ENCODE results near the gene MICALL2. TPM values are rescaled to one million over a fixed set of nuclear protein-coding genes. Genes with fewer than 3 reads are reported as not detected.

The MICALL2 gene
- total RNA-seq, 2 donors from 2014 or later, result 68.6 to 83.2 TPM

GRCh38 chr7:1394371-1394770 lies 64.9 kb downstream of the MICALL2 start:
- ATAC-seq, result no peak
- no peak for DNase-seq
- intact Hi-C loops (cut with DNase I, micrococcal nuclease), result no loop called here

- ATAC-seq (no peak), DNase-seq (no peak)
- intact Hi-C loops (cut with DNase I, micrococcal nuclease), result no loop called here
These were observed 65.8 kb downstream of the MICALL2 start for GRCh38 chr7:1393421-1393820.

GRCh38 chr7:1392556-1392955 lies 66.7 kb downstream of the MICALL2 start:
- intact Hi-C loops (cut with DNase I, micrococcal nuclease), result no loop called here
- DNase-seq (no peak), ATAC-seq (no peak)

GRCh38 chr7:1391449-1391848 lies 67.8 kb downstream of the MICALL2 start:
- DNase-seq, result no peak
- intact Hi-C loops (cut with DNase I, micrococcal nuclease), result no loop called here
- no peak for ATAC-seq

- intact Hi-C loops (cut with DNase I, micrococcal nuclease), result no loop called here
- no peak for DNase-seq
- no peak for ATAC-seq
These were observed 70.5 kb downstream of the MICALL2 start for GRCh38 chr7:1388703-1389335.

- DNase-seq (no peak), ATAC-seq (no peak)
- intact Hi-C loops (cut with DNase I, micrococcal nuclease), result no loop called here
These were observed 71.1 kb downstream of the MICALL2 start for GRCh38 chr7:1388021-1388702.

- DNase-seq, result no peak
- intact Hi-C loops (cut with DNase I, micrococcal nuclease), result no loop called here
- no peak for ATAC-seq
These were observed 72.0 kb downstream of the MICALL2 start for GRCh38 chr7:1387261-1387660.

GRCh38 chr7:1386623-1387220 lies 72.5 kb downstream of the MICALL2 start:
- ATAC-seq (no peak), DNase-seq (no peak)
- intact Hi-C loops (cut with DNase I, micrococcal nuclease), result no loop called here

GRCh38 chr7:1385809-1386622 lies 73.3 kb downstream of the MICALL2 start:
- intact Hi-C loops (cut with DNase I, micrococcal nuclease), result no loop called here
- DNase-seq, result no peak
- no peak for ATAC-seq

GRCh38 chr7:1385086-1385808 lies 74.0 kb downstream of the MICALL2 start:
- intact Hi-C loops (cut with DNase I, micrococcal nuclease), result no loop called here
- ATAC-seq (no peak), DNase-seq (no peak)

Other genes with a start within 250 kb of the MICALL2 start
- not detected for gene UNCX, start 226.6 kb downstream of the MICALL2 start, total RNA-seq
- gene INTS1, start 44.9 kb upstream of the MICALL2 start, total RNA-seq, result 10 to 100 TPM; 67.7 to 67.8 TPM
- gene MAFK, start 71.2 kb upstream of the MICALL2 start, total RNA-seq, result 10 to 100 TPM; 42.9 to 45.8 TPM
- 10 to 100 TPM; 57.6 to 58.3 TPM for gene TMEM184A, start 96.7 kb upstream of the MICALL2 start, total RNA-seq
- gene PSMG3, start 110.6 kb upstream of the MICALL2 start, total RNA-seq, result 10 to 100 TPM; 29.3 to 35.0 TPM
- under 1 TPM; 0.25 to 0.46 TPM for gene ELFN1, start 210.8 kb upstream of the MICALL2 start, total RNA-seq

All from left colon (tissue), 2 donors.